GM04504 (cell line): ENCODE results near the gene TCF4.

Experiments used
- DNase-seq: peaks from one replicate; pipeline ENCODE4 v3.0.0-alpha.2; 2012; ENCODE audit warnings: low read depth

The TCF4 gene

GRCh38 chr18:55256226-55256928 is 331.6 kb downstream of the TCF4 start:
- DNase-seq, result no peak

DNA sequence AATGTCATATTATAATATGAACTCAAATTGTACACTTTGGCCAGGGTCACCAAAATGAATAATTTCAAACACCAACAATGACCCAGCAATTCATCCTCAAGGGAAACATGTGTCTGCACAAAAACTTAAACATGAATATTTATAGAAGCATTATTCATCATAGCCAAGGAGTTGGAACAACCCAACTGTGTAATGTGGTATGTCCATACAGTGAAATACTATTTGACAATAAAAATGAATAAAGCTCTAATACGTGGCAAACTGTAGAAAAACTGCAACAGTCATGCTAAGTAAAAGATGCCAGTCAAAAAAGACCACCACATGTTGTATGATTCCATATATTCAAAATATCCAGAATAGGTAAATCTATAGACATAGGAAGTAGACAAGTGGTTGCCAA is 334.2 kb downstream of the TCF4 start:
- no peak for DNase-seq

GRCh38 chr18:55252901-55253300 is 335.1 kb downstream of the TCF4 start:
- DNase-seq, result no peak

DNA sequence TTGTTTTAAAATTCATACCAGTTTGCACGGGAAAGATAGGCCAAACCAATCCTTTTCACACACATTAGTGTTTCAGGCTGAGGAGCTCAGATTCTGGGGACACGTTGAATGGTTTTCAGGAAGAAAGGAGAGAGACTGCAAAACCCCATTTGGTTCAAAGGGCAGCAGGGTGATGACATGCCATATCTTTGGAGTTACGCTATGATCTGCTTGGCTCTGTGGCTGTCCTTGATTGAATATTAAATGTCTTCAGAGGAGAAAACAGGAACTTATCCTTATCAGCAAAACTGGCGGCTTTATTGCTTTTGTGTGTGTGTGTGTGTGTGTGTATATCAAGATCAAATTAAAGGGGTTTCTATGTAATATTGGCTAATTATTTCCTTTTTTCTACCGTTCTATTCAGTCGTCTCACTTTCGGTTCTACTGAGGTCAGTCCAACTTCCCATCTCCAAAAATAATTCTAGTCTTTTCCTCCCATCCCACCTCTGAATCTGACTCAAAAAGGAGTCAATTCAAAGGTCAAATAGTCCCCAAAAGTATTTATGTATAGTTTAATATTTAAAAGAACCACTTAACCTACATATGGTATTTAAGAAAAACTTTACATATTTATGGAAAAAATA is 335.8 kb downstream of the TCF4 start:
- no peak for DNase-seq

- DNase-seq, result no peak
Measured at GRCh38 chr18:55251254-55251971, 336.6 kb downstream of the TCF4 start.

DNA sequence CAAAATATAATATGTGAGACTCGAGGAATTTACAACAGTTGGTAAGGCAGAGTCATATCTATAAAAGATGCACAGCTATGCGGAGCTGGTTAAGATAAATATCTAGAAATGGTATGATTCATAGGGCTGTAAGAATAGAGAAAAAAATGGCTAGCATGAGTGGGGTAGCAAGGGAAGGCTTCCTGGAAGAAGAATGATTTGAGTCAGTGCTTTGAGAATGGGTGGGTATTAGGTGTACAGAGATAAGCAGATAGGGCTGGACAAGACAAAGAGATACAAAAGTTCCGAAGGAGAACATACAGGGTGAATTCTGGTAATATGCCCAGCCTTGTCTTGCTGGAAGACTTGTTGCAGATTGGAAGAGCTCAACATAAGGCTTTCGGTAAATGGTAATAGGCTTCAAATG is 337.2 kb downstream of the TCF4 start:
- no peak for DNase-seq

- no peak for DNase-seq
Measured at GRCh38 chr18:55249550-55249949, 338.4 kb downstream of the TCF4 start.

DNA sequence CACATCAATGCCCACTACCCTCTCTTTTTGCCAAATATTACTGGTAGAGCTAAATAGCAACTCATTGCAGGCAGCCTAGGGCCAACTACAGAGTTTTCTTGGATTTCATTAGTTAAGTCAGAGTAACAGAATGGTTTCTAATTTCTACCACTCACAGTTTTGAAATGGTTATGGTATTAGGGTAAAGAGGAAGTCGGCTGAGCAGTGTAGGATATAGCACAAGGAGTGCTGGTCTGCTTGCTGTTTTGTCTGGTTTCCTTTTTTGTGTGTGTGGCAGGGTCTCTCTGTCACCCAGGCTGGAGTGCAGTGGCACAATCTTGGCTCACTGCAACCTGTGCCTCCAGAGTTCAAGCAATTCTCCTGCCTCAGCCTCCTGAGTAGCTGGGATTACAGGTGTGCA is 339.5 kb downstream of the TCF4 start:
- no peak for DNase-seq

- DNase-seq, result no peak
Measured at GRCh38 chr18:55247032-55247431, 341.0 kb downstream of the TCF4 start.

GRCh38 chr18:55246278-55246677 is 341.7 kb downstream of the TCF4 start:
- no peak for DNase-seq

DNA sequence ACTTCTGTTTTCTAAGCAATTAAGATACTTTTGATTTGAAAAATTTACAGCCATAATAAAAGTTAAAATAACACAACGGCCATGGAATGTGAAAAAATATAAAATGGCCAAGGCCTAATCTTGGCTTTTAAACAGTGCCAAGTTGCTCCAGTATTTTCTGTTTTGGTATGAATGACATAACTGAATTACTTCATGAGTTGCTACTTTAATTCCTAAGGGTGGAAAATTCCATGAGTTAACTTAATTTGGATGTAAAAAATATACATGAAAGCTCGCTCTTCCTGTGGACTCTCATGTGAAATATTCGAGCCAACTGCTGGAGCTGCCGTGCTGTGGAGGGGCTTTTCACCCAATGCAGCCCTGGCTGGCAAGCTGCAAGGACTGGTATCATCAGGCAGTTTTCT is 342.8 kb downstream of the TCF4 start:
- no peak for DNase-seq

DNA sequence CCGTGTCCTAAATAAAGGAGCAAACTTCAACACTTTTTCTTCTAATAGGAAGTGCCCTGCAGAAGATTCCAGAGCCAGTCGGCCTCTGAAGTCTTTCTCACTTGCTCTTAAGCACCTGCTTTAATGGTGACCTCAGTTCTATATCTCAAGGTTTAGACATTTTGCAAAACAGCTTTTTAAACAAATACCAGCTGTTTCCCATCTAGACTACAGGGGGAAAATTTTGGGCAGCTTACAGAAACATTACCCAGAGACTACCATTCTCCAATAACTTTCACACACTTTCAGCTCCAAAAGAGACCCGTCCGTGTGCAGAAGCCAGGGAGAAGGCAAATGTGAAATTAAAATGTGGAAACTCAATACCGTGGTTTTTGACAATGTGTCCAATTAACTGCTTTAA is 343.4 kb downstream of the TCF4 start:
- DNase-seq, result no peak

DNA sequence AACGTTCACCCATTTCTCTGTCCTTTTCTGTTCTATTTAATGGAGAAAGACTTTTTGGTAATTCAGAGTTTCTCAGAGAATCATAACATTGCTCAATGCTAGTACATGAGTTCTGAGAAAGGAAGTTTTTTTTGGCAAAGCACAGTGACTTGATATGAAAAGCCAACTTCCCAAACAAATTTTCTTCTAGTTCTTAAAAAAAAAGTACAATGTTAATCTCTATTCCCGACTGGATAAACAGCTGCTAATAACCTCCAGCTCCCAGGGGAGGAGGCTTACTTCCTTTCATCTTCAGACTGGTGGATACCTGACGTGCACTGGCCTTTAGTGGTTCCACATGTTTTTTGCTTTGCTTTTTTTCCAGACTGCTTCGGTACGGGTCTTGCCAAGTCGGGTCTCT is 344.1 kb downstream of the TCF4 start:
- no peak for DNase-seq

DNA sequence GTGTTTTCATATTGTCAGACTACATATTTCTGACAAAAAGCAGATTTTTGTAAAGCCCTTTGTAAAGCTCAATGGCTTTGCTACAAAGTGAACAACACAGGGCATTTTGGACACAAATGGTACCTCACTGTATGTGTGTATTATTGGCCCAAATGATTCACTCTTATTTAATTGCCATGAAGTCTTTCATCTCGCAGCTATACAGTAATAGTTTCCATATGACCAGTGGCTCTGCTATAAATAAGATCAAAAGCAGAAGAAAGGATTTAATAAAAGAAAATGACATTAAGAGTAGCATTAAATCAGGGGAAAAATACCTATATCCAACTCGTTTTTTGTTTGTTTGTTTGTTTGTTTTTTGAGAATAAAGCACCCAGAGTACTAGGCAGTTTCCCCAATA is 344.7 kb downstream of the TCF4 start:
- no peak for DNase-seq

- DNase-seq, result no peak
Measured at GRCh38 chr18:55240978-55241377, 347.0 kb downstream of the TCF4 start.

DNA sequence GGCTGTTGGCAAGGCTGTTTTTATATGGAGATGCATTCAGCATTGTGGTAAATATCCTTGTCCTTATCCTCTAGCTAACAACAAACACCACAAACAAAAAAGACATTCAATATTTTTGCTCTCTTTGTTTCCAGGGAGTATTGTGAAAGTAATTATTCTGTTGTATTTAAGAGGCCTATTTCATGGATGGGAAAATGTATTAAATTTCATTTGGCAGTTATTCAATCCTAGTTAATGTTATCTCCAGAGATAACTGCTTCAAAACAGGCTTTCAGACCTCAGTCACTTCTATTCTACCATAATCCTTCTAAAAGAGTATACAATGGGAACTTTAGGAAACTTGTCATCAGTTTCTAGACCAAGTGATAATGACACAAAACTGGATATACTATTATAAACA is 348.3 kb downstream of the TCF4 start:
- DNase-seq, result no peak

- DNase-seq, result no peak
Measured at GRCh38 chr18:55237660-55238059, 350.3 kb downstream of the TCF4 start.

- no peak for DNase-seq
Measured at GRCh38 chr18:55236150-55236931, 351.7 kb downstream of the TCF4 start.

DNA sequence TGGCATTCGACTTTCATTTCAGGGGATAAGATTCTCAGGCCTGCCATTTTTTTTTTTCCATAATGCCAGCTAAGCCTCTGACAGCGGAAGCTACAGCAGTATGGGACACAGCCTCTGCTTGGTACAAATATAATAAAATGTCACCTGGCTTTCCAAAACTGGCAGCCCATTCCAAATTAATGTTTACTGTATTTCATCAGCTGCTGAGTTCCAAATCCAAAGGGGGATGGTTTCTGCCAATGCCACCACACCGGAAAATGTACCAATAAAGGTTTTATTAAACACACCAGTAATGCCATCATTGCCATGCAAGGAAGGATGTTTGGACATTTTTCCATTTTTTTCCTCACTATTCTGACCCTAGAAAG is 352.9 kb downstream of the TCF4 start:
- DNase-seq, result no peak

- DNase-seq, result peak; percentile 54
Measured at GRCh38 chr18:55234366-55235093, 353.5 kb downstream of the TCF4 start.

- no peak for DNase-seq
Measured at GRCh38 chr18:55233857-55234256, 354.1 kb downstream of the TCF4 start.

GRCh38 chr18:55232506-55232905 is 355.5 kb downstream of the TCF4 start:
- DNase-seq, result no peak
